Middle frontal gyrus (tissue), 1 donor: Measurements from ENCODE around the gene ARRB2.
A peak's percentile ranks its signal among the peaks of the same experiment; 100 is the strongest.
"Not testable (repeated sequence)": the region's sequence is repeated elsewhere in the genome, so short reads cannot be mapped to it uniquely, and the experiment has no call there.

ENCODE experiments used
- DNase-seq: peaks from one replicate; pipeline ENCODE4 v3.0.0-alpha.2; 2015; ENCODE audit warnings: low spot score; ENCODE audit errors: extremely low spot score

Gene ARRB2

DNA sequence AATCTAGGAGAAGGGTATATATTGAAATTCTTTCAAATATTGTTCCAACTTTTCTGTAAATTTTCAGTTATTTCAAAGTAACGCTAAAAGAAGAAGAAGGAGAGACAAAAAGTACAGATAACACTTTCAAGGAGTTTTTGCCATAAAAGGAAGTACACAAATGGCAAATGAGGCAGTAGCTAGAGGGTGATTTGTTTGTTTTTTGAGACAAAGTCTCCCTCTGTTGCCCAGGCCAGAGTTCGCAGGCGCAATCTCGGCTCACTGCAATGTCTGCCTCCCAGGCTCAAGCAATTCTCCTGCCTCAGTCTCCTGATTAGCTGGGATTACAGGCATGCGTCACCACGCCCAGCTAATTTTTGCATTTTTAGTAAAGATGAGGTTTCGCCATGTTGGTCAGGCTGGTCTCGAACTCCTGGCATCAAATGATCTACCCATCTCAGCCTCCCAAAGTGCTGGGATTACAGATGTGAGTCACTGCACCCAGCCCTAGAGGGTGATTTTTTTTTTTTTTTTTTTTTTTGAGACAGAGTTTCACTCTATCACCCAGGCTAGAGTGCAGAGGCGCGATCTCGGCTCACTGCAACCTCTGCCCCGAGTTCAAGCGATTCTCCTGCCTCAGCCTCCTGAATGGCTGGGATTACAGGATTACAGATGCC lies 10.9 kb upstream of the ARRB2 start:
- DNase-seq = not testable (repeated sequence)

DNA sequence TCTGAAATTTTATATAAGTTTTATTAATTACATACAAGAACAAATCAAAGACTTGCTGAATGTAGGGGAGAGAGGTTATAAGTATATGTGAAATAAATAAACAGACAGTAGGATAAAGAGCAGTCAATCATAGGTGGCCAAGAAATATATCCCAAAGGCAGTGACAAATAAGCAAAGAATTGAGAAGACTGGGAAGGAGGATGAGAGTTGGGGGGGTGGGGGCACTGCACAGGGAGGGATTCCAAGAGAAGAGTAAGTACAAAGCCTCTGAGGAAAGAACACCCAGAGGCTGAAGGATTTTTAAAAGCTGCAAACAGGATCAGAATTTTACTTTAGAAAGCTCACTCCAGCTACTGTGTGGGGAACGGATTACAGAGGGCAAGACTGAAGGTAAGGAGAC lies 9.3 kb upstream of the ARRB2 start:
- DNase-seq = no peak

DNA sequence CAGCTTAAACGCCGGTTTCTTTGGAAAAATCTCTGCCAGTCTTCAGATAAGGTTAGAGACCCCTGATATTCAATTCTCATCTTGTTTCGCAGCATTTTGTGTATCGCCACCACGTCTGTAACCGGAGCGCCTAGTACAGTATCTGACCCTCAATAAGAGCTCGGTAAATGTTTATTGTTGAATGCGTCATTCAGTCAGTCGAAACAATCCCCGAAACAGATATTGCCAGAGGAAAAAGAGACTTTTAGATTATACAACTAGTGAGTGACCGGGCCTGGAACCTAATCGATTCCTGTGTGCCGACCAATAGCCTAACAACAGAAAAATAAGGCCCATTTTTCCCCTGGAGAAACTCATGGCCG lies 7.1 kb upstream of the ARRB2 start:
- no peak for DNase-seq

DNA sequence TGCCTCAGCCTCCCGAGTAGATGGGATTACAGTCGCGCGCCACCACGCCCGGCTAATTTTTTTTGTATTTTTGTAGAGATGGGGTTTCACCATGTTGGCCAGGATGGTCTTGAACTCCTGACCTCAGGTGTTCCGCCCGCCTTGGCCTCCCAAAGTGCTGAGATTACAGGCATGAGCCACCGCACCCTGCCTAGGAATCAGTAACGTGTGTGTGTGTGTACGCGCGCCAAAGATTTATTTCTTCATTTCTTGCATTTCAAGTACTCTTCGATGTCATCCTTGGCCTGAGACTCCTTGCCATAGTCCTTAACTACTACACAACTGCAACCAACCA lies 5.9 kb upstream of the ARRB2 start:
- not testable (repeated sequence) for DNase-seq

DNA sequence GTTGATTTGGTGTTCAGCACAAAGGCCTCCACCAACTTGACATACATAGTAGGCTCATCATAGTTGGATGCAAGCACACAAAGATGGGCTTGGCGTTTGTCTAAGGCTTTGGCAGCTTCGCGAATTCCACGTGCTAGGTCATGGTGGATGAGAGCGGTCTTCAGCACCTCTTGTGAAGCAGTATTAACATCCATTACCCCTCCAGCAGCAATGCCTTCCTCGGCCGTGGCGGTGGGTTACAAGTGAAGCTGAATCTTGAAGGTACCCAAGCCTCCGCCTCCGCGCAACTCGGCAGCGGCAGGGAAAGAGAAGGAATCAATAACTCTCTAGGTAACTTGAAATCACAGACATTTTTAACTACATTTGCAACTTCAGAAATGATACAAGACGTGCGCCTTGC lies 5.4 kb upstream of the ARRB2 start:
- DNase-seq = no peak

DNA sequence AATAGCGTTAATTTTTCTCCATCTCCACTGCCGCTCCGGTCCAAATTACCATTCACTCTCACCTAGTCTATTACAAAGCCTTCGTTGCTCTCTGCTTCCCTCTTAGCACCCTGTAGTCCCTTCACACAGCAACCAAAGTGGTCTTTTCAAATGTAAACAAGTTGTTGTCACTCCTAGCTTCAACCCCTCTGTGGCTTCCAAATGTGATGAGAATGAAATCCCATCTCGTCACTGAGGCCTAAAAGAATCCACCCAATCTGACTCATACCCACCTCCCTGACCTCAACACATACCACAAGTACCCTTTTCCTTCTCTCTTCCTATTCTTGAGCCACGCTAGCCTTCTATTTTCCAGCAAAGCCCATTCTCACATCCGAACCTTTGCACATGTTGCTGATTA lies 4.3 kb upstream of the ARRB2 start:
- no peak for DNase-seq

DNA sequence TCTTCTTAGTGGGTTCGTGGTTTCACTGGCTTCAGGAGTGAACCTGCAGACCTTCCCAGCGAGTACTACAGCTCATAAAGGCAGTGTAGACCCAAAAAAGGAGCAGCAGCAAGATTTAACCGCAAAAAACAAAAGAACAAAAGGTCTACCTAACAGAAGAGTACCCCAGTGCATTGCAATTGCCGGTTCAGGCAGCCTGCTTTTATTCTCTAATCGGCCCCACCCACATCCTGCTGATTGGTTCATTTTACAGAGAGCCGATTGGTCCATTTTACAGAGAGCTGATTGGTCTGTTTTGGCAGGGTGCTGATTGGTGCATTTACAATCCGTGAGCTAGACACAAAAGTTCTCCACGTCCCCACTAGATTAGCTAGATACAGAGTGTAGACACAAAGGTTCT lies 2.0 kb upstream of the ARRB2 start:
- no peak for DNase-seq

DNA sequence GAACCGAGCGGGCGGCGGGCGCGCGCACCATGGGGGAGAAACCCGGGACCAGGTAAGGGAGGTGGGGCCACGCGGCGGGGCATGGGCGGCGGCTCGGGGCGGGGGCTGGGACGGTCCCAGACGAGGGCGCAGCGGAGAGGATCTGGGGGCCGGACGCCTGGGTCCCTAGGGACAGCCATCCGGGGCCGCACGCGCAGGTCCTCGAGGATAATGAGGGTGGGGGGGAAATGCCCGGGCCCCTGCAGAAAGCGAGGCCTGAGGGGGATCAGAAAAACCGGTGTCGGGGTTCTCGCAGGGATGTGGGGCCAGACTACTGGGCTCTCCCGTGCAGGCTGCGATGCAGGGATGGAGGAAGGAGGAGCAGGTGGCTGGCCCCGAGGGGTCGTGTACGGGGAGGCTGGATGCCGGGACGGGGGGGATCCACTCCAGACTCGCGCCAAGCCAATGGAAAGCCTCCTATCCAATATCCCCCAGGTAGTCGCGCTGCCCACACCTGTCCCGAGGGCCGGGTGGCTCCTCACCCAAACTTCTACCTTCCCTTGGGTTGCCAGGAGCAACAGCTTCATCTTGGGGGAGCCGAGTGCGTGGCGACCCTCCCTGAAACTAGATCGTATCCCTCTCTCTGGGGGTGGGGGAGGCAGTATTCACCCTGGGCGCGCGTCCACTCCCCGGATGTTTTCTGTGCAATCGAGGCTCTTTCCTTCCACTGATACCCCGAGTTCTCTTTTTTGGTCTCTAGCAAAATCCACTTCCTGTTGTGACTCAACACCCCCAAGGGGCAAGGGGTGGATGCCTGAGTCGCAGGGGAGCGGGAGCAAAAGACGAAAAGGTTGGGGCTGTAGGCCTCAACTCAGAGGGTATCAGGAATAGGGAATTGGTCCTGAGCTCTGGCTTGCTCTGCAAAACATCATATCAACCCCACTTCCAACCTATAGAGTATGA lies 532 bp downstream of the ARRB2 start:
- no peak for DNase-seq

DNA sequence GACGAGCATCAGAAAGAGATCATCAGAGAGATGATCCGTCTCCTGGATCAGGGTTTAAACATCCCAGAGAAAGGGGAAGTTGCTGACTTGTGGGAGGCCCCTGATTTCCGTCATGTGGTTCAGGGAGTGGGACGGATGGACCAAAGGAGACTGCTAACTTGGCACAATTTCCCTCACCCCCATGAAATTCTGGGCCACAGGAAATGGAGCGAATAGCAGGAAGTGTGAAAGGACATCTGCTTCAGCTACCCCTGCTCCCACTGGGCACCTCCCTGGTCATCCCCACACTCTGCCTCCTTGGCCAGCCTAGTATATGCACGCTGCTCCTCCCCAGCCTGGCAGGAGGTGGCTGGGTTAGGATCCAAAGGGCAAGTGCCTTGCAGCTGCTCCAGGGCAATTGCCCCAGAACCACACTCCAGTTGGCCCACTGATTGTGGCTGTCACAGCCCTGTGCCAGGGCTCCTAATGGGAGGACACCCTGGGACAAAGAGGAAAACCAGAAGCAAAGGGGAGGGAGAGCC lies 1.3 kb downstream of the ARRB2 start:
- DNase-seq = peak; percentile 20

DNA sequence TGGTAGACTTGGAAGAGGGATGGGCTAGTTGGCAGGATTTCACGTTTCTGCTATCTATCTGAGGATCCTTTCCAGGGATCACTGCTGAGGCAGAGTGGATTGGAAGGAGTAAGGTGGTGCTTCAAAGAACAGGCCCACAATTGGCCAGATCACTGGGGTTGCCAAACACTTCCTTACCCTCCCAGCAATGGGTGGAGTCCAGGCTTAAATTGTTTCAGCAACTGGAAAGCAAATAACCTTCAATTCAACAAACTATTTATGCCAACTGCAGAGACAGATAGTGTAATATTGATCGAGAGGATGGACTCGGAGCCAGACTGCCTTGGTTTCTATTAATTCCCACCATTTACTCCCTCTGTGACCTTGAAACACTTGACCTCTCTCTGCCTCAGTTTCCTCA lies 2.1 kb downstream of the ARRB2 start:
- DNase-seq = no peak

DNA sequence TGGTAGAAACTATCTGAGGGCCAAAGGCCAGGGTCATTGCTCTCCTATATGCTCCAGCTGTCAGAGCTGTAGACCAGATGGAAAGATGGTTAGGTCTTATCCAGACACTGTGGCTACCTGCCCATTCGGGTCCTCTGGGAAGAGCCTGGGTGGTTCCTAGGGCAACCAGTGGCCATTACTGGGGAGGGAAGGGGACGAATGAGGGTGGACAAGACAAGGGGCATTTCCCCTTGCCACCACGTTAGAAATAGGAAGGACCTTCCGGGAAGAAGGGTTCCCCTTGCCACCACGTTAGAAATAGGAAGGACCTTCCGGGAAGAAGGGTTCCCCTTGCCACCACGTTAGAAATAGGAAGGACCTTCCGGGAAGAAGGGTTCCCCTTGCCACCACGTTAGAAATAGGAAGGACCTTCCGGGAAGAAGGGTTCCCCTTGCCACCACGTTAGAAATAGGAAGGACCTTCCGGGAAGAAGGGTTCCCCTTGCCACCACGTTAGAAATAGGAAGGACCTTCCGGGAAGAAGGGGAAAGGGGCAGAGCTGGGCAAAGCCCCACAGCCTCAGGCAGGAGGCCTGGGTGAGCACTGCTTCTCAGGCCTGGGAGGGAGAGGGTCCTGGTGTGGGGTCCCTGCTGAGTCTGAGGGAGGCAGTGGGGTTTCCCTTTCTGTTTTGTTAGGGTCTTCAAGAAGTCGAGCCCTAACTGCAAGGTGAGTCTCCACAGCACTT lies 4.1 kb downstream of the ARRB2 start:
- DNase-seq = not testable (repeated sequence)

DNA sequence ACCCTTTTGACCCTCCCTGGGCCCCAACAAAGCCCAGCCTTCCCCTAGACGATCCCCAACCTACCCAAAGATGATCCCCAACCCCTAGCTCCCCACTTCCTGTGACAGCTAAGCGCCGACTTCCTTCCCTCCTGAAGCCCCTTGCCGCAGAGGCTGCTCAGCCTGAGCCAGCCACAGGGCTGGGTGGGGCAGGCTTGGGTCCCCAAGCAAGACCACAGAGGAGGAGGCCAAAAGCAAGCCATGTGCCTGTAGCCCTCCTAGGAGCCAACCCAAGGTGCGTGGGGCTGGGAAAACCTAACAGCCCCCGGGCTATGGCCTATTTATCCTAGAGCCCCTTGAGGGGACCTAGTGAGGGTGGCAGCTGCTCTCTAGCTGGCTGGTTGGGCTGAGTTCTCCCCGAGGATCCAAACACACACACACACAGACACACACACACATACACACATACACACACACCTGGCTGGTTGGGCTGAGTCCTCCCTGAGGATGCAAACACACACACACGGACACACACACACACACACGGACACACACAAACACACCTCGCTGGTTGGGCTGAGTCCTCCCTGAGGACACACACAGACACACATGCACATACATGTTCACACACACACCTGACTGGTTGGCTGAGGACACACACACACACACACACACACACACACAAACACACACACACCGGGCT lies 4.8 kb downstream of the ARRB2 start:
- DNase-seq = no peak

DNA sequence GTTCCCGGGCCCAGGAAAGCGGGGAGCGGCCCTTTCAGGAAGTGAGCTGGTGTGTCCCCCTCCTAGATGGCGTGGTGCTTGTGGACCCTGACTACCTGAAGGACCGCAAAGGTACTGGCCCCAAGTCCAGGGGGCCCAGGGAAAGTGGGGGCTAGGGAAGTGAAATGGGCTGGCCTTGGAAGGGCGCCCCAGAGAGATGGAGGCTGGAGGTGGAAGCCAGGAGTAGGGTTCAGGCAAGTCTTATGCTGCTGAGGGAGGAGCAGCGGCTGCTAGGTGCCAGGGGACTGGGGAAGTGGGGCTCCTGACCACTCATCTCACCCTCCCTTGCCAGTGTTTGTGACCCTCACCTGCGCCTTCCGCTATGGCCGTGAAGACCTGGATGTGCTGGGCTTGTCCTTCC lies 5.6 kb downstream of the ARRB2 start:
- DNase-seq = no peak

DNA sequence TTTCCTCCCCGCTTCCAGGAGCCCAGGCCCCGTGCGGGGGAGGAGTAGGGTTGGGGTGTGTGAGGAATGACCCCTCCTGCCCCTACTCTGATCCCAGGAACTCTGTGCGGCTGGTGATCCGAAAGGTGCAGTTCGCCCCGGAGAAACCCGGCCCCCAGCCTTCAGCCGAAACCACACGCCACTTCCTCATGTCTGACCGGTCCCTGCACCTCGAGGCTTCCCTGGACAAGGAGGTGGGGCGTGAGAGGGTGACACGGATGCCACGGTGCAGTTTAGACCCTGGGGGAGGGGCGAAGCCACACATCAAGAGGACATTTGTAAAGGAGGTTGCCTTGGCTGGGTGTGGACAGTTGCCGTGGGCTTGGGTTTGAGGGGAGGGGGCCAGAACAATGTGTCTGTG lies 7.4 kb downstream of the ARRB2 start:
- no peak for DNase-seq

DNA sequence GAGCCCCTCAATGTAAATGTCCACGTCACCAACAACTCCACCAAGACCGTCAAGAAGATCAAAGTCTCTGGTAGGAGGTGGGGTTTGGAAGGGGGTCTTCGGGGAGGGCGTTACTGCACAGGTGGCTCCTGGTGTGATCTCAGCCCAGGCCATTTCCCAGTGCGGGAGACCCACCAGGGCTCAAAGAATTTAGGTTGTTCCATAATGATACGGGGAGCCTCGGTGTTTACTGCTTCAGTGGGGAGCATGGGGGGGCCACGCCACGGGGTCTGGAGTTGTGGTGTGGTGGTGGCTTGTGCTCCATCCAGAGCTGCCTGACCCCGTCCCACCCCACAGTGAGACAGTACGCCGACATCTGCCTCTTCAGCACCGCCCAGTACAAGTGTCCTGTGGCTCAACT lies 7.8 kb downstream of the ARRB2 start:
- no peak for DNase-seq

DNA sequence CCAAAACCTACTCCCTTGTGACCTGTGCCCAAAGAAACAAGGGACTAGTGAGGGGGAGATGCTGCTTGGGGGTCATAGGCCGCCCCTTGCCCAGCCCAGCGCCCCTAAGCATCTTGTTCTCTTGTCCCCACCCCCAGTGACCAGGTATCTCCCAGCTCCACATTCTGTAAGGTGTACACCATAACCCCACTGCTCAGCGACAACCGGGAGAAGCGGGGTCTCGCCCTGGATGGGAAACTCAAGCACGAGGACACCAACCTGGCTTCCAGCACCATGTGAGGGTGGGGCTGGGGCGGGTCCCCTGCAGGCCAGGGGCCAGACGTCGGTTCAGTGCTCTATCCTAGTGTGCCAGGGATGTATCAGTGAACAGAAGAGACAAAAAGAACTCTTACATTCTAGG lies 8.7 kb downstream of the ARRB2 start:
- no peak for DNase-seq

DNA sequence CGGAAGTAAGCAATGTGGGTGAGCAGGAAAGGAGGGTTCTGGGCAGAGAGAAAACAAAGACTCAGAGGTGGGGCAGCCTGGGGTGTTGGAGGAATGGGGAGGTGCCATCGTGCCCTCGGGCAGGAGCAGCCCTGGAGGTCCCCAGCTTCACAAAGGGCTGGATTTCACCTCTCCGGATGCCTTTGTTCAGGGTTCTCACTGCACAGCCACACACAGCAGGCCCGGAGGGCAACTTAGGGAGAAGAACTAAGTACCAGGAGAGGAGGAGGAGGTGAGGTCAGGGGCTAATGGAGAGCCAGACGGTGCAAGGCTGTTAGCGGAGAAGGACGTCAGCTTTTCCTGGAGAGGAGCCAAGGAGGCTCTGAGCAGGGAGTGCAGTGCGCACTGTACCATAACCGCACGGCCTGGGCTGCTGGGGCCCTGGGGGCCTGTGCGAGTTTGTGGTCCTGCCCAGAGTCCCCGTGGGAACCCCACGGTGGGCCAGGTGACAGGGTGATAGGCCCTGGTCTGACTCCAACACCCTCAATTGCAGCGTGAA lies 9.3 kb downstream of the ARRB2 start:
- no peak for DNase-seq

DNA sequence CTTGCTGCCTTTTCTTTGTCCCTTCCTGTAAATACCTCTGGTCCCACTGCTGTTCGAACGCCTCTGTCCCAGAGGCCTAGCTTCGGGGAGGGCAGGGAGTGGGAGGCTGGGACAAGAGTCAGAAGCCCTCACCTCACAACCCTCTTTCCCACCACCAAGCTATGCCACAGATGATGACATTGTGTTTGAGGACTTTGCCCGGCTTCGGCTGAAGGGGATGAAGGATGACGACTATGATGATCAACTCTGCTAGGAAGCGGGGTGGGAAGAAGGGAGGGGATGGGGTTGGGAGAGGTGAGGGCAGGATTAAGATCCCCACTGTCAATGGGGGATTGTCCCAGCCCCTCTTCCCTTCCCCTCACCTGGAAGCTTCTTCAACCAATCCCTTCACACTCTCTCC lies 10.4 kb downstream of the ARRB2 start:
- DNase-seq = no peak

DNA sequence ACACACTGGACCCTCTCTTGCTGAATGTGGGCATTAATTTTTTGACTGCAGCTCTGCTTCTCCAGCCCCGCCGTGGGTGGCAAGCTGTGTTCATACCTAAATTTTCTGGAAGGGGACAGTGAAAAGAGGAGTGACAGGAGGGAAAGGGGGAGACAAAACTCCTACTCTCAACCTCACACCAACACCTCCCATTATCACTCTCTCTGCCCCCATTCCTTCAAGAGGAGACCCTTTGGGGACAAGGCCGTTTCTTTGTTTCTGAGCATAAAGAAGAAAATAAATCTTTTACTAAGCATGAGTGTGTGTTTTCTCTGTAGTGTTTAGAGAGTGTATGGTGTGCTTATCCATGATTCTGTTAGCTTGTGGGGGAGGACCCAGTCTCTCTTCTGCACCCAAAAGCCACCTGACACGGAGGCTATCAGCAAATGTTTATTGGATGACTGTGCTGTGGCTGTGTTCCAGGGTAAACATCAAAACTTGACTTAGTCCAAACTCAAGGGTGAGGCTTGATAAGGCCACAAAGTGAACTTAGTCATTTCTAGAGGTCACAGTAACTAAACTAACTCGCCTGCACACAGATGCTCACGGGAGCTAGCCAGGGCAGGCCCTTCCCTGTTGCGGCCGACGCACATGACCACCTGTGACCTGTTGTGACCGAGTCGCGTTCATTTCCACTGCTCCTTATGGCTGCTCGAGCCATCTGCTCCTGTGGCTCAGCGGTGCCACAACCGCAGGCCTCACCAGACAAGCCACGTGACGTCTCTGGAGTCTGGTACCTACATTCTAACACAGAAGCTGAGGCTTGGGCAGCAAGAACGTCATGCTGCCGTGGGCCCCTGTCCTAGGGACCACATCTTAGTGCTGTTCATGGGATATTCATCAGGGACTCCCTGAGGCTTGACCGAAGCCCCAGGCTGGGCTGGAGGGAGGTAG lies 11.0 kb downstream of the ARRB2 start:
- DNase-seq = no peak

DNA sequence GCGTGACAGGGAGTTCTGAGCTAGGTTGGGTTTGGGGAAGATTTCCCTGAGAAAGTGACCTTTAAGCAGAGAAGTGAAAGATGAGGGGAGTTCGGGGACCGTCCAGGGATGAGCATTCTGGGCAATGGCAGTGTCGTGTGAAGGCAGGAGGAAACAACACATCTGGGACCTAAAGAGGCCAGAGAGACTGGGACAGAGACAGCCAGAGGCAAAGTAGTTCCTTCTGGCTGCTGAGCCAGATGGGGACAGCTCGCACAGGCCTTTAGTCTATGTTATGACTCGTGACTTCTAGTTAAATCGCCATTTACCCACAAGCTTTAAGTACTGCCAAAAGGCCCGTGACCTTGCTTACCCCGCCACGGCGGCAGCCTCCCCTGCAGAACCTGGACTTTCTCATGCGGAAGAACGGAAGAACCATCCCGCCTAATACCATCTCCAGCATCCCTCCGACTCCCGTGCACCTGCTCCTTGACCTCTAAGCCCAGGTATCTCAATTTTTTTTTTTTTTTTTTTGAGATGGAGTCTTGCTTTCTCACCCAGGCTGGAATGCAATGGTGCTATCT lies 12.3 kb downstream of the ARRB2 start:
- no peak for DNase-seq
